ENCODE results near the gene C10orf90. TPM values are rescaled to one million over a fixed set of nuclear protein-coding genes. Genes with fewer than 3 reads are reported as not detected.
A peak's percentile ranks its signal among the peaks of the same experiment; 100 is the strongest.

Gene C10orf90
- total RNA-seq, 1 donor, result not detected

DNA sequence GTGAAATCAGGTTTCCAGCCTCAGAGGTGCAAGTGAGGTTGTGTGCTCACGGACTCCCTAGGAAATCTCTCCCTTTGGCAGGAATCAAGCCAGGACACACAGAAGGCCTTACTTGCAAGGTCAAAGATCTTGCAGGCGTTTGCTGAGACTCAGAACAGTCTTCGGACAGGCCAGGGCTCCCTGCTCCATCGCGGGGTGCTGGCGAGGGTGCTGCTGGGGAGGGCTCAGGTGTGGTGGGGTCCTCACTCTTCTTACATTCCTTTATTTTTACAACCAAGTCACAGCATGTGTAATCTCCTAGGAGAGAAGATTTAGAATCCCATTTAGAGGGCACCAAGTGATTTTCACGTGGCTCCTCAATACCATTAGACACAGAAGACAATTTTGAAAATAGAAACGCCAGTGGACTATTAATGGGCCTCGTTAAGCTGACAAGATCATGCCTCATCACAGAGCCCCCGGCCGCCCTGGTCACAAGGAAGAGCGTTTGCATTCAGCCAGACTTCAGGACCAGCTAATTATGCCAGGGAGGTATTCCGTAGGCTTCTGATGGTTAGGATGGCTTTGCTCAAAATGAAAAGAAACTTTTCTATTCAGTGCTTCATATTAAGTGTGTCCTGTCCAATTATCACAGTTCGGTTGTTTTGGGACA is 209.1 kb downstream of the C10orf90 start:
- TF ChIP-seq CTCF (IDR thresholded peaks at IDR 0.05; ENCODE audit: insufficient read depth, low read depth, low read length), result no peak
- no peak for DNase-seq (ENCODE audit: low read depth)
- no peak overlapping the region for H3K4me3 ChIP-seq (ENCODE audit: low read depth, low read length)

DNA sequence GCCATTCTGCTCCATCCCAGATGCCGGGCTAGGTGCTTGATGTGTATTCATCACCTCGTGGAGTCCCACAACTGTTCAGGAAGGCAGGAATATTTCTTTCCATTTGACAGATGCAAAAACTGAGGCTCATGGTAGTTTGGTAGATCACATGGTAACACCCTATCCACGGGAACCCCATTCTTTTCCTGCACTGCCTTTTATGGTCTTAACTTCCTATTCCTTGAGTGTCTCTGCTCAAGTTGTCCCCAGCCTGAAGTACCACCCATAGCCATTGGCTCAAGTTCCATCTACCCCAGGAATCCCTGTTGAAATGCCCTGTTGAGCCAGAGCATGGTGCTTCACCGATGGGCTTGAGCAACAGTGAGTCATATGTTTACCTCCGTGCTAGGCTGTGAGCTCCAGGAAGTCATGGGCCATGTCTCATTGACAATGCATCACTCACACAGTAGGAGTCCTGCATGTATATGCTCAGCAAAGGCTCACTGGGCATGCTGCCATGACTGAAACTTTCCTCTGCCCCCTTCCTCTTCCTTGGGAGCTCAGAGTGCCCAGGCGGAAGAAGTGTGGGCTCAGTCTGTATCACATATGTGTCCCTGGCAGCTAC is 210.5 kb downstream of the C10orf90 start:
- DNase-seq (ENCODE audit: low read depth), result peak; percentile 74
- no peak for TF ChIP-seq CTCF (IDR thresholded peaks at IDR 0.05; ENCODE audit: insufficient read depth, low read depth, low read length)
- H3K4me3 ChIP-seq (ENCODE audit: low read depth, low read length), result no peak overlapping the region

DNA sequence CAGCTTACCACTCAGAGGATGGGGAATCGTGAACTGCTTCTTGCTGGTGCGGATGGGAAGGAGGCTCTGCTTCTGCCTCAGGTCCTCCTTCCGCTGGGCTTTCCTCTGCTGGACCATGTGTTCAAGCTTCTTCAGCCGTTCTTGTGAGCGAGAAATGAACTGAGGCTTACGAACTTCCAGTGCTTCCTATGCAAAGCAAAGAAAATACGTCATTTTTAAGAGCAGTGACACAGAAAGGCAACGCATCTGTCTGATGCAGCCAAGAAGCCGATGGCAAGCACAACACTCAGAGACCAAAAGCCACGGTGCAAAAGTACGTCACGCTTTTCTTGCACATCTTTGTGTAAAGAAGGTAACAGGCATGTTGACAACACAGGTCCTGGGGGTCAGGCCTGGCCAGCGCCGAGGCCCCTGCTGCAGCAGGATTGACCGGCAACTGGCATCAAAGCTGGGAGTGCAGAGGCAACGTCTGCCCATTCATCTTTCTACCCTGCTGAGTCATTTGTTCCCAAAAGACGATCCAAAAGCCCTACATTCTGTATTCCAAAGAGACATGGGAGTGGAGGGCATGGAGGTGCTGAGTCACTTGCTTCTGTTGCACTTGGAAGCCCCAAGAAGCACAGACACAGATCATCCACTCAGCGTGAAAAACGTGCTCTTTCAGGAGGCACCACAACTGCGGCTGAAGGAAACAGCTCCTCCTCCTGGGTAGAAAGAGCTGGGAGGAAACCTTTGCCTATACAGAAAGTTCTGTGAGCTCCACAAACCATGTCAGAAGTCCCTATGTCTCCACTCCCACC is 211.3 kb downstream of the C10orf90 start:
- H3K4me3 ChIP-seq (ENCODE audit: low read depth, low read length), result no peak overlapping the region
- no peak for TF ChIP-seq CTCF (IDR thresholded peaks at IDR 0.05; ENCODE audit: insufficient read depth, low read depth, low read length)
- peak; percentile 36 for DNase-seq (ENCODE audit: low read depth)

DNA sequence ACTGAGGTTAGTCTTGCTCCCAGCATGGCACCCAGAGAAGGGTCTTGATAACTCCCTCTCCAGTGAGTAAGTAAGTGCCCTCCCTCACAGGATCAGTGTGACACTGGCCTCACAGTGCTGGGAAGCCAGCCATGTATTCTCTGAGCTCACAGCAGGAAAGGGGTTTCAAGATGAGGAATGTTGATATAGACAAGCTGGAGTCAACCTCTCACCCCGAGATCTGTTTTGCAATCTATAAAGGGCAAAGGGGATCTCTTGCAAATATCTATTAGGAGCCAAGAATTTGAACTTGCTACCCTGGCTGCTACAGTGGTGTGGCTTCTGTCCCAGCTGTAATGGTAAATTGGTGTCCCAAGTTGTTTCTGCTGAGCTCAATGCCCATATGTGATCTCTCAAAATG is 212.0 kb downstream of the C10orf90 start:
- TF ChIP-seq CTCF (IDR thresholded peaks at IDR 0.05; ENCODE audit: insufficient read depth, low read depth, low read length), result no peak
- DNase-seq (ENCODE audit: low read depth), result peak; percentile 47

DNA sequence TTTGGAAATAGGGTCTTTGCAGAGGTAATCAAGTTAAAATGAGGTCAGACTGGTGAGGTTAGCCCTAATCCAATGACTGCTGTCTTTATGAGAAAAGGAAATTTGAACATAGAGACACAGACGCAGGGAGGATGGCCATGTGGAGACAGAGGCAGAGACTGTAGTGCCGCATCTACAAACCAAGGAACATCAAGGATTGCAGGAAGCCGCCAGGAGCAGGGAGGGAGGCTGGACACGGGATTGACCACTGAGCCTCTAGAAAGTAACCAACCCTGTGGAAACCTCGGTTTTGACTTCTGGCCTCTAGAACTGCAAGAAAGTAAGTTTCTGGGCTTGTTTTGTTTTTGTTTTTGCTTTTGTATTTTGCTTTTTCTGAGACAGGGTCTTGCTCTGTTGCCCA is 213.9 kb downstream of the C10orf90 start:
- TF ChIP-seq CTCF (IDR thresholded peaks at IDR 0.05; ENCODE audit: insufficient read depth, low read depth, low read length), result no peak
- no peak overlapping the region for H3K4me3 ChIP-seq (ENCODE audit: low read depth, low read length)
- no peak for DNase-seq (ENCODE audit: low read depth)

More for the DNA sequence above, 212.0 kb downstream of the C10orf90 start:
- H3K4me3 ChIP-seq (ENCODE audit: low read depth, low read length), result no peak overlapping the region

DNA sequence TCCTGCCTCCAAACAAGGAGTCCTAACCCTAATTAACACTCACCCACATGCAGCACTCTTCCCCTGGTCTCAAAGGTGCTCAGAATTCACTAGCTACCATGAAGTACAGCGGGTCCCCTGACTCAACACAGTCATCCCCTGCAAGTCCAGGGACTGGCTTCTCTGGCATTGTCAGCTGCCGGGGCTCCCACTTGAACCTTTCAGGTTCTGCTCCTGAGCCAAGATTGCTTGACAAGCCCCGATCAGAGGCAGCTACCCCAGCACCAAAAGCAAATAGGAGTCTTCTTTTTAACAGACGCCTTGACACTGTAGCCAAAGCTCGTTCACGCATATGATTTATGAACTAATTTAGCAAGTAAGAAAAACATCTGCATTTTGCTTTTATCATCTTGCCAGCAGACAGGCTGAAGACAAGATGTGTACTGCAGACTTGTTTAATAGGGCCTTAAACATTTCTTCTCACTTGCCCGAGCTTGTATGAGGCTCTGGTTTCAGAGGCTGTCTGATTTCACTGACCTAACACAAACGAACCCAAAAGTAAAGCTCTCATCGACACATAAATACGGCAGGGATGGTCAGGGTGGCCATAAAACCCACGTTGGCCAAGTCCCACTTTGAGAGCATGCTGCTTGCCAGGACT is 214.6 kb downstream of the C10orf90 start:
- no peak for TF ChIP-seq CTCF (IDR thresholded peaks at IDR 0.05; ENCODE audit: insufficient read depth, low read depth, low read length)
- H3K4me3 ChIP-seq (ENCODE audit: low read depth, low read length), result no peak overlapping the region
- peak; percentile 52 for DNase-seq (ENCODE audit: low read depth)

Data from fibroblast of villous mesenchyme (primary cell).